NCI-H2171 (cell line): Measurements from ENCODE around the gene LEMD3.

Experiments used
- DNase-seq: peaks from one replicate; lab custom pipeline; 2025; lab: John Stamatoyannopoulos, UW

Gene LEMD3

DNA sequence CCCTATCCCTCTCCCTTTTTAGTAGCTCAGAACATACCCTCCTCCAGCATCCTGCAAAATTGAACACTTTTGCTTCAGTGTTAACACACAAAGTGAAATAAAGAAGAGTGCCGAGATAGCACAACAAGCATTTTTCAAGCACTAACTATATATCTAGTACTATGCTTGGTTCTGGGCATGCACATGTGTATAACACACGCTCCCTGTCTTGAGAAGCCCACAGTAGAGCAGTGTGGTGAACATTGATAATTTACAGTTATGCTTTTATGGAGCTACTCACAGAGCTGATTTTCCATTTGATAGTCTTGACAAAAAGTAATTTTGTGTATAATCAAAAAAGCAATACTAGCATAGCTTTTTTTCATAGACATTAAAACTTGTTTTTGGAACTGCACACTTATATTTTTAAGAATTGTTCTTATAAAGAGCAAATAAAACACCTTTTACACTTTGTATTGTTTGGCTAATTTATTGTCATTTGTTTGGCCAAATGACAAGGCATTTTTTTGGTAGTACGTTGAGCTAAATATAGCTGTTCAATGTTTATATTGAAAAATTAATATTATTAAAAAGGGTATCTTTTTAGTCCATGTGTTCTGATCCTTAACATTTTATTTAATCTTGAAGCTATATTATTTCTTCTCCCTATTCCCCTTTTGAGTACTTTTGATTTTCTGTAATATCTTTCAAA is 39.7 kb downstream of the LEMD3 start:
- no peak for DNase-seq

DNA sequence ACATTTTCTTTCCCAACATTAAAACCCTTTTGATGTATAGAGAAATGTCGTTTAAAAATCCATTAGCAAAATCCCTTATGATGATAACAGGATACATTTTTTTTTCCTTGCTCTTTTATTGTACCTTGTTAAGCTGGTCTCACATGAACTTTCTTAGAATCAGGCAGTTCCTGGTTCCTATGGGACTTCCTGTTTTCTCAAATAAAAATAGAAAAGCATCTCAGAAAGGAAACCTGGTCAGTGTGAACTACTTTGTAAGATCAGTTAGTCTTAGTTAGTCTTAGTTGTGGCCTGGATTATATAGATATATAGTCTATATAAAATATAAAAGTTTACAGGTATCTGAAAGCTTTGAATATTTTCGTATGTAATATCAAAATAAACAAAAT is 40.3 kb downstream of the LEMD3 start:
- DNase-seq, result no peak

GRCh38 chr12:65217086-65217485 is 47.7 kb downstream of the LEMD3 start:
- DNase-seq, result no peak

- no peak for DNase-seq
These were observed 51.4 kb downstream of the LEMD3 start for GRCh38 chr12:65220761-65221160.

DNA sequence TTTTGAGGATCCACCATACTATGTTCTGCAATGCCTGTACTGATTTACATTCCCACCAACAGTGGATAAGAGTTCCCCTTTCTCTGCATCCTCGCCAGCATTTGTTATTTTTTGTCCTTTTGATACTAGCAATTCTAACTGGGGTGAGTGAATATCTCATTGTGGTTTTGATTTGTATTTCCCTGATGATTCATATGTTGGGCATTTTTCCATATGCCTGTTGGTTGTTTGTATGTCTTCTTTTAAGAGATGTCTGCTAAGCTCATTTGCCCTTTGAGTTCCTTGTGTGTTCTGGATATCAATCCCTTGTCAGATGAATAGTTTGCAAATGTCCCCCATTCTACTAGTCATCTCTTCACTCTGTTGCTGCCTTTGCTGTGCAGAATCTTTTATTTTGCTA is 60.1 kb downstream of the LEMD3 start:
- no peak for DNase-seq

DNA sequence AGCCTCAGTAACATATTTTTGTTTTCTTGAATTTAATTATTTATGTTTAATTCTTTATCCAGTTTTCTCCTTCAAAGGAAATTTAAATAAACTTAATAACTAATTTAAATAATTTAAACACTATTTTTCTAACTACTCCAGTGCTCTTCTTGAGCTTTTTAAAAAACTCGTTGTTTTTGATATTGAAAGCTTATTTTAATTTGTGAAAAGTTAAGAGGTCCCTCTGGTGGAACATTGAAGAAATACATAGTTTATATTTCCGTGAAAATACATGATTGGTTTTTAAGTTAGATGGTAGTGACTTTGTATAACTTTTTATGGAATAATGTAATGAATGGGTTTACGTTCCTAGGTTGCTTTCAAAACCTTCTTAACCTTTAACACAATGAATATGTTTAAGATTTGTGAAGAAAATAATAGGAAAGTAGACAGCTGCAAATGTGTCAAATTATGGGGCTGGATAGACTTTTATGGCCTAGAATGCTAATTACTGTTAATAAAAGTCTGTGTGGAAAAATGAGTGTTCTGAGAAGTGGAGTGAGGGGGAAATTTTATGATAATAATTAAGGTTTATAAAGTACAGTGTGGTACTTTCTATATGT is 63.2 kb downstream of the LEMD3 start:
- DNase-seq, result no peak

GRCh38 chr12:65237153-65237552 is 67.8 kb downstream of the LEMD3 start:
- DNase-seq, result no peak

- no peak for DNase-seq
These were observed 69.2 kb downstream of the LEMD3 start for GRCh38 chr12:65238609-65239008.

- DNase-seq, result no peak
These were observed 79.6 kb downstream of the LEMD3 start for GRCh38 chr12:65248656-65249633.

GRCh38 chr12:65252515-65252914 is 83.1 kb downstream of the LEMD3 start:
- DNase-seq, result no peak

DNA sequence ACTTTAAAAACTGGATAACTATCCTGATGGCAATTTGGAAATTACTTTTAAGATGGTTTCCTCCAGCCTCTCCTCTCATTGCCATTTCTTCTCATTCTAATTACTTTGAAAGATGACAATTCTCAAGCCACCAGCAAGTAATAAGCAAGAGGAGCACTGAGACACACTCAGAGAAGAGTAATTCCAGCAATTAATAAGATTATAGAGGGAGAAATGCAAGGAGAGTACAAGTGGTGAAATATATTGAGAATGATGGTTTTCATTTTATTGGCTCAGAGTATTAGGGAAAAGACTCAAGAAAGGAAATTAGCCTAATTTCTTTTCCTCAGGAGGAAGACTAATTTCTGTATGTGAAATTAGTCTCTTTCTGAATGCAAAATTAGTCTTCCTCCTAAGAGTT is 88.6 kb downstream of the LEMD3 start:
- DNase-seq, result no peak

DNA sequence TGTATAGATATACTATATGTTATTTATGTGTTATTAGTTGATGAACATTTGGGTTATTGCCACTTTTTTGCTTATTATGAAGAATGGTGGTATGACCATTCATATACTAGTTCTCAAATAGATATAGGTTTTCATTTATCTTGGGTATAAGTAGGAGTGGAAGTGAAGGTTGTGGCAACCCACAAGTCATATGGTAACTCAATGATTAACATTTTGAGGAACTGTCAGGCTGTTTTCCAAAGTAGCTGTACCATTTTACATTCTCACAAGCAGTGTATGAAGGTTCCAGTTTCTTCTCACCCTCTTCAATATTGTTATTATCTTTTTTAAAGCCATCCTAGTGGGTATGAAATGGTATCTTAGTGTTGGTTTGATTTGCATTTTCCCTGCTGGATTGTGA is 90.1 kb downstream of the LEMD3 start:
- DNase-seq, result no peak

DNA sequence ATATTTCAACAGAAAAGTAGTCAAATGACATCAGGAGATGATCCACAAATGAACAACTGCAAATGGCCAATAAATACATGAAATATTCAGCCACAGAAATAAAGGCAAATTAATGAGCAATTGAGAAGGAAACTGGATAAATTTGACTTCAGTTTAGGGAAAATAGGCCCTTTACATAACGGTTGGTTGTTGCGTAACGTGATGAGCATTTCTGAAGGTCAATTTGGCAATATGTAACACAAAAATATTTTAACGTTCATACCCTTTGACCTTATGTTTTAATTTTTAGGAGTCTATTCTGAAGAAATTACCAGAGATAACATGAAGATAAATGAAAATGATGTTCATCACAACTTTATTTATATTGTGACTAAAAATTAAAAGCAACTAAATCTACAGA is 94.4 kb downstream of the LEMD3 start:
- no peak for DNase-seq

- DNase-seq, result no peak
These were observed 97.0 kb downstream of the LEMD3 start for GRCh38 chr12:65266408-65266807.

DNA sequence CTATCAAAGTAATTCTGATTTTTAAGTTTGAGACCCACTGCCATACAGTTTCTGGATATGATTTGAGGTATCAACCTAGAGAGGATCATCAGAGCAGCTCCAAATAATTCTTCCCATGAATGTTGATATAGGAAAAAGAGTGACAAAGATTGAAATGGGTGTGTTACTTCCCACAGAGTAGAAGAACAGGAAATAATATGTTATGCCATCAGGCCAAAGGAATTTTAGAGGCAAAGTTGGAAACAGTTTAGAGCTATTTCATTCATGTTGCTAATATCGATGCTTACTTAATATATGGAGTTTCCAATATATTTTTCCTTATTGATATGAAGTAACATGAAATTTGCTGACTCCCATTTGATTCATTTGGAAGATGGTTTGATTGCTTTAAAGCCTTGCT is 100.2 kb downstream of the LEMD3 start:
- no peak for DNase-seq

DNA sequence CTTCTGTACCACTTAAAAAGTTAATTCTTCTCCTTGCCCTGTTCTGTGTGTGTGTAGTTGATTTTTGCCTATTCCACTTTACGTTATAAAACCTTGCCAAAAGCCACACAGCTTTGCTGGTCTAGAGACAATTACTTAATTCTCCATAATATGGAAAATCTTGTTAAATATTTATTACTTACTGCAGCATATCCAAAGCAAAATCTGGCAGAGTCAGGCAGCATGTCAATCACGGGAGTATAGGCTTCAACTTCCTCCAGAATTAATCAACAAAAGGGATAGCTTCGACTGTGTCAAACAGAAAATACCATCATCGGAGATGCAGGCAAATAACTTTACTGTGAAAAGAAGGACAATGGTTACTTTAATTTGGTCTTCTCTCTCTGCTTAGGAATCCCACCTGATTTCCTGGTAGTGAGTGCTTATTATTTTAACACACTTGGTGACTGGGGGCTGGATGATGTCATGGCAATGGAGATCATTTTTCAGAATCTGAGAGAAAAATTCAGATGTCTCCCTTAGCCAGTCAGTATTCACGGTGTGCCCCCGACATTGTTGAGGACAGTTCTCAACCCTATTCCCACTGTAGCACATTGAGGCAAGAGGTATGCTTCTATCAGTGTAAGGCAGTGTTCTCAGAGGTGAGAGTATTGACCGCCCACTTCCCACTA is 105.4 kb downstream of the LEMD3 start:
- DNase-seq, result no peak

DNA sequence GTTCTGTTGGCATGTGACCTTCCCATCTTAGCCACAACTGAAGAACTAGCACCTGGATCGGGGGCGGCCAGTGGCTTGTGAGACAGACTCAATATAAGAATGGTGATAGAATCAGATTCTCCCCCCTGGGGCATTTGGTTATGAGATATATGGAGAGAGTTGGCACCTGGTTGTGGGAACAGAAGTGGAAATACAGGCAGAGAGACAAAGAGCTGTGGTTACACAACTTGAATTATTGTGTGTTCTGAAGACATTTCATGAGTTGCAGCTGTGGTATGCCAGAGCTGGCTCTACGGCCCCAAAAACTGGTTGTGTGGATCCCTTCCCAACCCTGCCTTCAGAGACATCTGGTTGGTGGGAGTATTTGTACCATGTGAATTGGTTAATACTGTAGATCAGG is 106.2 kb downstream of the LEMD3 start:
- no peak for DNase-seq

DNA sequence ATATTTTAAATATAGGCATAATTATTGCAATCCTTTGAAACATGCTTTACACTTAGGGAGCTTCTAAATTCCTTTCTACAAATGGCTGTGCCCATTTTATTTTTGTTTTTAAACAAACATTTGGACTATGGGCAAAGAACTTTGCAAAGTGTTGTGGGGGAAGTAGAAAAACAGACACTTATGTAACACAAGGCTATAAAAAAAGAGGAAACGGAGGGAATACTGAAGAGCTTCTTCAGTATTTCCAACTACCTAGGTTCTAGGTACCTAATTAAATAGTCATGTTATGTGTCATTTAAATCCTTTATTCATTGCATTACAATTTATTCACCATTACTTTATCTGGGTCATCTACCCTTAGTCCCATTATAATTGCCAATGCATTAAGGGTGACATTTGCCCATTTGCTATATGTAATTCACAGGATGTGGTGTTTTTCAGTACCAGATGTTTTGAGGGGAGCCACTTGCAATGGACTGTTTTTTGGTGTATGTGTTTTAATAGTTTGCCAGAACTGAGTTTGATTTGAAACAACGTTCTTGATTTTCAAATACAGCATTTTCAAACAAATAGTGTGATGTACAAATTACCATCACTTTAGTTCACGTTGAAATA is 107.6 kb downstream of the LEMD3 start:
- no peak for DNase-seq

GRCh38 chr12:65277994-65278575 is 108.7 kb downstream of the LEMD3 start:
- no peak for DNase-seq

DNA sequence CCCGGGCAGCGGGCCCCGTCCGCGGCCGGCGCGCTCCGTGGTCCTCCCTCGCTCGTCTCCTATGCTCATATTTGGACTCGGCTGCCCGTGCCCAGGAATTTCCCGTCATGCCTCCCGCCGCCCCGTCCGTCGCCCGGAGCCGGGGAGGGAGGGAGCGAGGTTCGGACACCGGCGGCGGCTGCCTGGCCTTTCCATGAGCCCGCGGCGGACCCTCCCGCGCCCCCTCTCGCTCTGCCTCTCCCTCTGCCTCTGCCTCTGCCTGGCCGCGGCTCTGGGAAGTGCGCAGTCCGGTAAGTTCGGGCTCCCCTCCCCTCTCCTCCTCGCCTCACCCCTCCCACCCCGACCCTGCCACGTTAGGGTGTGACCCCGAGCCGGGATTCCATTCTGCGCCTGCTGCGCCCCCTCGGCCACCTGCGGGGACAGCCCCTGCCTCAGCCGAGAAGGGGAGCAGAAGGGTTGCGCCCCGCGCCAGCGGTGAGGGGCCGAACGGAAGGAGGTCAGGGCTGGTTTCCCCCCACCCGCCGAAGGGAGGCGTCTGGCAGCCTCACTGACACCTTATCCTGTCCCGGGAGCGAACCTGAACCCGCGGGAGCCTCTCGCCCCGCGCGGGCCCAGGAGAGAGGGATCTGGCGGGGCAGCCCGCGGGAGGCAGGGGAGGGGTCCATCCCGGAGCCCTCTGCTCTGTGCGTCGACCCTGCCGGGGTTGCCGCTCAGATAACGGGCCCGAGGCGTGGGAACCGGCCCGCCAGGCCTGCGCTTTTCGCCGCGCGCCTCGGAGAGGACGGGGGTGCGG is 109.4 kb downstream of the LEMD3 start, which contains the start of gene MSRB3:
Gene MSRB3 (plus strand): TSS at position 108 of the 793 bp plus-strand sequence. CDS start 29,897 bp downstream, outside the sequence.
- DNase-seq, result no peak
